Activated CD4-positive, alpha-beta T cell treated with anti-CD3 and anti-CD28 coated beads, Interleukin-2, Interleukin-4, amounts not matched to agents 100 ng/mL and 50 ng/mL, durations not matched to agents 16 hours and 8 hours (primary cell): ENCODE data around the gene UNC119B.

Experiments
- DNase-seq: peaks from one replicate; pipeline ENCODE4 v3.0.0-alpha.2; 2020; ENCODE audit warnings: low spot score

Gene UNC119B

GRCh38 chr12:120688527-120689071 is 21.7 kb upstream of the UNC119B start:
- no peak for DNase-seq

GRCh38 chr12:120689397-120690082 is 20.7 kb upstream of the UNC119B start:
- no peak for DNase-seq

- DNase-seq: no peak
Observed at GRCh38 chr12:120690083-120690450, 20.2 kb upstream of the UNC119B start.

GRCh38 chr12:120690978-120691377 is 19.3 kb upstream of the UNC119B start:
- no peak for DNase-seq

GRCh38 chr12:120692524-120693033 is 17.7 kb upstream of the UNC119B start:
- no peak for DNase-seq

GRCh38 chr12:120693848-120694247 is 16.4 kb upstream of the UNC119B start:
- no peak for DNase-seq

GRCh38 chr12:120696626-120697025 is 13.6 kb upstream of the UNC119B start:
- no peak for DNase-seq

- DNase-seq: no peak
Observed at GRCh38 chr12:120697344-120697743, 12.9 kb upstream of the UNC119B start.

GRCh38 chr12:120698665-120699064 is 11.6 kb upstream of the UNC119B start:
- DNase-seq: no peak

GRCh38 chr12:120699553-120699952 is 10.7 kb upstream of the UNC119B start:
- no peak for DNase-seq

- DNase-seq: no peak
Observed at GRCh38 chr12:120700886-120701285, 9.4 kb upstream of the UNC119B start.

- no peak for DNase-seq
Observed at GRCh38 chr12:120702637-120703036, 7.6 kb upstream of the UNC119B start.

- DNase-seq: no peak
Observed at GRCh38 chr12:120703311-120703942, 6.8 kb upstream of the UNC119B start.

GRCh38 chr12:120705618-120706017 is 4.6 kb upstream of the UNC119B start:
- DNase-seq: no peak

GRCh38 chr12:120706029-120706428 is 4.2 kb upstream of the UNC119B start:
- DNase-seq: no peak

GRCh38 chr12:120708651-120709050 is 1.6 kb upstream of the UNC119B start:
- no peak for DNase-seq

- peak; percentile 41 for DNase-seq
Observed at GRCh38 chr12:120710805-120711296, 593 bp downstream of the UNC119B start.

GRCh38 chr12:120711411-120711810 is 1.2 kb downstream of the UNC119B start:
- no peak for DNase-seq

GRCh38 chr12:120712610-120713009 is 2.4 kb downstream of the UNC119B start:
- DNase-seq: no peak

GRCh38 chr12:120713861-120714482 is 3.7 kb downstream of the UNC119B start:
- DNase-seq: peak; percentile 89

- no peak for DNase-seq
Observed at GRCh38 chr12:120718055-120718454, 7.8 kb downstream of the UNC119B start.

- no peak for DNase-seq
Observed at GRCh38 chr12:120719072-120719471, 8.8 kb downstream of the UNC119B start.
